NCI-H1930 (cell line): Measurements from ENCODE around the gene SLCO4C1.

Experiments used
- DNase-seq, 2 experiments: peaks; one replicate each; lab custom pipeline; 2025; lab: John Stamatoyannopoulos, UW

The SLCO4C1 gene

GRCh38 chr5:102270036-102270435, 26.0 kb downstream of the SLCO4C1 start:
- DNase-seq: no peak

- DNase-seq: no peak
Measured at GRCh38 chr5:102262688-102263087, 33.4 kb downstream of the SLCO4C1 start.

- DNase-seq: no peak
Measured at GRCh38 chr5:102249381-102249780, 46.7 kb downstream of the SLCO4C1 start.

GRCh38 chr5:102243213-102243612, 52.9 kb downstream of the SLCO4C1 start:
- DNase-seq: no peak

GRCh38 chr5:102241809-102242421, 54.2 kb downstream of the SLCO4C1 start:
- DNase-seq: no peak

GRCh38 chr5:102231693-102232619, 64.1 kb downstream of the SLCO4C1 start:
- no peak for DNase-seq

- DNase-seq: no peak
Measured at GRCh38 chr5:102229685-102230084, 66.4 kb downstream of the SLCO4C1 start.

GRCh38 chr5:102226321-102226720, 69.8 kb downstream of the SLCO4C1 start:
- DNase-seq: no peak

- DNase-seq: no peak
Measured at GRCh38 chr5:102223542-102224477, 72.3 kb downstream of the SLCO4C1 start.

- DNase-seq: no peak
Measured at GRCh38 chr5:102222772-102223171, 73.3 kb downstream of the SLCO4C1 start.

- no peak for DNase-seq
Measured at GRCh38 chr5:102221949-102222348, 74.1 kb downstream of the SLCO4C1 start.

- no peak for DNase-seq
Measured at GRCh38 chr5:102218159-102218558, 77.9 kb downstream of the SLCO4C1 start.

GRCh38 chr5:102216678-102217077, 79.4 kb downstream of the SLCO4C1 start:
- DNase-seq: no peak

GRCh38 chr5:102211165-102211564, 84.9 kb downstream of the SLCO4C1 start:
- no peak for DNase-seq

GRCh38 chr5:102200861-102201260, 95.2 kb downstream of the SLCO4C1 start:
- no peak for DNase-seq

- no peak for DNase-seq
Measured at GRCh38 chr5:102196481-102196880, 99.6 kb downstream of the SLCO4C1 start.
